KMS-11 (cell line): Measurements from ENCODE around the gene F2RL1.

Experiments
- H2AFZ ChIP-seq: fragments of 200-600 bp; sonication (generic); 2 replicates; pipeline ENCODE4 v1.6.1; 2016; ENCODE audit warnings: antibody characterized with exemption, mixed run types, low read depth
- H3K27ac ChIP-seq: fragments of 200-600 bp; sonication (generic); 2 replicates; pipeline ENCODE4 v1.6.1; 2016; ENCODE audit warnings: mild to moderate bottlenecking, mixed run types
- H3K27me3 ChIP-seq: fragments of 200-600 bp; sonication (generic); 2 replicates; pipeline ENCODE4 v1.6.1; 2017; ENCODE audit warnings: mild to moderate bottlenecking, low read depth, mixed run types, moderate library complexity; ENCODE audit not compliant: insufficient read depth
- H3K36me3 ChIP-seq: fragments of 200-600 bp; sonication (generic); 2 replicates; pipeline ENCODE4 v1.6.1; 2017; ENCODE audit warnings: mild to moderate bottlenecking, mixed run types; ENCODE audit not compliant: insufficient read depth
- H3K4me1 ChIP-seq: fragments of 200-600 bp; sonication (generic); 2 replicates; pipeline ENCODE4 v1.6.1; 2016; ENCODE audit warnings: mild to moderate bottlenecking, low read depth, mixed run types; ENCODE audit not compliant: poor library complexity, severe bottlenecking
- H3K4me2 ChIP-seq: fragments of 200-600 bp; sonication (generic); 2 replicates; pipeline ENCODE4 v1.7.0; 2016; ENCODE audit warnings: mild to moderate bottlenecking, mixed run types
- H3K4me3 ChIP-seq: fragments of 200-600 bp; sonication (generic); IDR thresholded peaks from 2 replicates; pipeline ENCODE4 v1.6.1; 2017; ENCODE audit warnings: low read depth, low read length, mixed read lengths; ENCODE audit not compliant: insufficient read depth
- H3K79me2 ChIP-seq: fragments of 200-600 bp; sonication (generic); 2 replicates; pipeline ENCODE4 v1.6.1; 2016; ENCODE audit warnings: low read depth, mixed run types; ENCODE audit not compliant: insufficient read depth
- H3K9ac ChIP-seq: fragments of 200-600 bp; sonication (generic); 2 replicates; pipeline ENCODE4 v1.6.1; 2016; ENCODE audit warnings: mild to moderate bottlenecking, mixed run types
- H4K20me1 ChIP-seq: fragments of 200-600 bp; sonication (generic); 2 replicates; pipeline ENCODE4 v1.6.1; 2016; ENCODE audit warnings: mild to moderate bottlenecking, mixed run types; ENCODE audit not compliant: insufficient read depth
- TF ChIP-seq, protein P1 (sequence below): fragments of 200-600 bp; sonication (generic); conservative IDR thresholded peaks from 2 replicates; pipeline ENCODE4 v1.6.1; 2017; ENCODE audit warnings: low read depth, mild to moderate bottlenecking, antibody characterized with exemption, low read length, moderate library complexity, mixed read lengths

F2RL1 gene

DNA sequence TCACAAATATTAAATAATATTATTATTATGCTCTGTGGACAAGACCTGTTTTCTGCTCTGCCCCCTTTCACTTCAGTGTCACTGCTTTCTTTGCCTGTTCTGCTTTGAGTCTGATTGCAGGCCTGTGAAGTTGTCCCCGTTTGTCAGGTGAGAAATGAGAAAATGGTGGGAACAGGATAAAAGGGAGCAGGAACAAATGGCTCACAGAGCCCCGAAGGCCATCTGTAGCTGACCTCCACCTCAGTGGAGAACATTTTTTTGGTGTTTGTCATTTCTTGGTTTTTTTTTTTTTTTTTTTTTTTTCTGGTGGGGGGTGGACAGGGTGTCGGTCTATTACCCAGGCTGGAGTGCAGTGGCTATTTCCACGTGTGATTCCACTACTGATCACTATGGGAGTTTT is 17.8 kb downstream of the F2RL1 start:
- TF ChIP-seq, protein P1, sequence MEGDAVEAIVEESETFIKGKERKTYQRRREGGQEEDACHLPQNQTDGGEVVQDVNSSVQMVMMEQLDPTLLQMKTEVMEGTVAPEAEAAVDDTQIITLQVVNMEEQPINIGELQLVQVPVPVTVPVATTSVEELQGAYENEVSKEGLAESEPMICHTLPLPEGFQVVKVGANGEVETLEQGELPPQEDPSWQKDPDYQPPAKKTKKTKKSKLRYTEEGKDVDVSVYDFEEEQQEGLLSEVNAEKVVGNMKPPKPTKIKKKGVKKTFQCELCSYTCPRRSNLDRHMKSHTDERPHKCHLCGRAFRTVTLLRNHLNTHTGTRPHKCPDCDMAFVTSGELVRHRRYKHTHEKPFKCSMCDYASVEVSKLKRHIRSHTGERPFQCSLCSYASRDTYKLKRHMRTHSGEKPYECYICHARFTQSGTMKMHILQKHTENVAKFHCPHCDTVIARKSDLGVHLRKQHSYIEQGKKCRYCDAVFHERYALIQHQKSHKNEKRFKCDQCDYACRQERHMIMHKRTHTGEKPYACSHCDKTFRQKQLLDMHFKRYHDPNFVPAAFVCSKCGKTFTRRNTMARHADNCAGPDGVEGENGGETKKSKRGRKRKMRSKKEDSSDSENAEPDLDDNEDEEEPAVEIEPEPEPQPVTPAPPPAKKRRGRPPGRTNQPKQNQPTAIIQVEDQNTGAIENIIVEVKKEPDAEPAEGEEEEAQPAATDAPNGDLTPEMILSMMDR: no peak
- no peak overlapping the region for H3K27ac ChIP-seq
- no peaks in the 10 kb centered on the region for H3K36me3 ChIP-seq
- no peak overlapping the region for H3K4me3 ChIP-seq
- no peaks in the 10 kb centered on the region for H4K20me1 ChIP-seq
- no peaks in the 10 kb centered on the region for H3K79me2 ChIP-seq
- H3K4me1 ChIP-seq: no peaks in the 10 kb centered on the region
- no peaks in the 10 kb centered on the region for H3K27me3 ChIP-seq
- H2AFZ ChIP-seq: no peak overlapping the region
- H3K4me2 ChIP-seq: no peak overlapping the region
- H3K9ac ChIP-seq: no peak overlapping the region

DNA sequence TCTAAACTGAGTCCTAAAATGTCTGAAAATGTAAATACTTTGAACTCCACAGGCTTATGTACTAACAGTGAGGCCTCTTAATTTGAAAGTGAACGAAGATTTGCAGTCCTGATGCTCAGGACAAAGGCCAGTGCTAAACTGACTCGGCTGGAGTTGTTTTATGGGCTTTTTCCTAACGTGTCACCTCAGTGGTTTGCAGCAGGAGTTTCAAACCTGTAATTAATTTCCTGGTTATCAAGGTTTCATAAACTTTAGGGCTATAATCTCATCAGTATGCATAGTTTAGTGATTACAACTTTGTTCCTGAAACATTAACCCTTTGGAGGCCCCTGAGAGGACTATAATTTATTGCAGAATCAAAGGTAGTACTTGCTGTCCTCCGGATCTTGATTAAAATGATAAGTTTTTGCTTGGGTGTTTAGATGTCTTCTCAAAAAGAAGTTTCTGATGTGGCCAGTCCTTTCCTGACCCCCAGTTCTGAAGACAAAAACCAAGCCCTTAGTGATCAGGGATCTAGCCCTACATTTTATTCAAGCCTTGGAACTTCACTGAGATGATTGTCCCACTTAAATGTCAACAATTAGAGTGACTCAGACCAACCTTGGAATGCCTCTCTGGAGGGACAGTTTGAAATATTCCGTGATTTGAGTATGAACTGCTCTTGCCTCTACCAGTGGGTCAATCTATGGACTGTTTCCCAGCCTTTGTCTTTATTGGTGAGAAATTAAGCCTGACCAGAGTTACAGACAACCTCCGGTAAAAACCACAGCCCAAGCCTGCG is 19.8 kb downstream of the F2RL1 start:
- Histone ChIP-seq H3K4me3 (no peak overlapping the region), H3K79me2 (no peaks in the 10 kb centered on the region), H2AFZ (no peak overlapping the region), H3K27me3 (no peaks in the 10 kb centered on the region), H4K20me1 (no peaks in the 10 kb centered on the region), H3K27ac (no peak overlapping the region), H3K36me3 (no peaks in the 10 kb centered on the region), H3K4me1 (no peaks in the 10 kb centered on the region), H3K9ac (no peak overlapping the region), H3K4me2 (no peak overlapping the region)
- TF ChIP-seq, protein P1: no peak

DNA sequence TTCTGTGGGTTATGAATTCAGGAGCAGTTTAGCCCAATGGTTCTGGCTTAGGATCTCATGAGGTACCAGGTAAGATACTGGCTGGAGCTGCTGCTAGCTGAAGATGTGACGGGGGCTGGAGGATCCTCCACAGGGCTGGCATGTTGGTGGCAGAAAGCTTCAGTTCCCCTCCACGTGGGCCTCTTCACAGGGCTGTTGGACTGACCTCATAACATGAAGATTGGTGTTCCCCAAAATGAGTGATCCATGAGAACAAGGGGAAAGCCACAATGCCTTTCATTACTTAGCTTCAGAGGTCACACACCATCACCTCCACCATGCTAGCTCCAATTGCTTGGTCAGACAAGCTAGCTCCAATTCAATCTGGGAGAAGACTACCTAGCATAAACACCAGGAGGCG is 22.5 kb downstream of the F2RL1 start:
- Histone ChIP-seq H3K4me3 (no peak overlapping the region), H3K27ac (no peak overlapping the region), H3K4me1 (no peaks in the 10 kb centered on the region), H3K36me3 (no peaks in the 10 kb centered on the region), H3K27me3 (no peaks in the 10 kb centered on the region), H4K20me1 (no peaks in the 10 kb centered on the region), H3K9ac (no peak overlapping the region), H2AFZ (no peak overlapping the region), H3K79me2 (no peaks in the 10 kb centered on the region), H3K4me2 (no peak overlapping the region)
- TF ChIP-seq, protein P1: no peak

DNA sequence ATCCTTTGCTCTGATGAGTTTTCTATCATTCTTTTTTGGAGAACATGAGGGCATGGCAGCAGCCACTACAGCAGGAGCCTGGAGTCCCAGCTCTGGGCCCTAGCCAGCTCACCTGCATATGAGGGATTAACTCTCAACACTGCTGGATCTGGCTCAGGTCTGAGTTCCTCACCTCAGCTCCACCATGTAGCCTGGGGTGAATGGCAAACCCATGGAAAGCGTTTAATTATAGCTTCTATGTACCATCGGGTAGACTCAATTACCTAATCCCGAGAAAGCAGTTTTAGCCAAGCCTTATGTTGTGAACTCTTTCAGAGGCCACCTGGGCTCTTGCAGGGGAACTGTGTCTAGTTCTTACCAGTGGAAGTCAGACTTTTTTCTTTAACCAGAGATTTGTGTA is 27.1 kb downstream of the F2RL1 start:
- no peaks in the 10 kb centered on the region for H3K4me1 ChIP-seq
- no peaks in the 10 kb centered on the region for H3K36me3 ChIP-seq
- no peaks in the 10 kb centered on the region for H3K79me2 ChIP-seq
- H3K27ac ChIP-seq: no peak overlapping the region
- no peak overlapping the region for H3K4me3 ChIP-seq
- H4K20me1 ChIP-seq: no peaks in the 10 kb centered on the region
- no peak overlapping the region for H2AFZ ChIP-seq
- TF ChIP-seq, protein P1: no peak
- no peaks in the 10 kb centered on the region for H3K27me3 ChIP-seq
- no peak overlapping the region for H3K4me2 ChIP-seq
- H3K9ac ChIP-seq: no peak overlapping the region
